A549 (cell line): ENCODE results near the gene PRICKLE1.

Experiments
- CTCF ChIP-seq: fragments of >200 bp; sonication (Bioruptor Twin); formaldehyde crosslinking; IDR thresholded peaks from 3 replicates; pipeline ENCODE4 v1.5.1; 2016
- EHMT2 ChIP-seq: fragments of 200-600 bp; sonication (generic); IDR thresholded peaks from 2 replicates; pipeline ENCODE4 v1.6.1; 2016; ENCODE audit warnings: antibody characterized with exemption, low read depth, mild to moderate bottlenecking, moderate library complexity
- EP300 ChIP-seq, 2 experiments: fragments of >200 bp; sonication (Bioruptor Twin); formaldehyde crosslinking; IDR thresholded peaks; 2 replicates in 1 of 2; 3 replicates in 1 of 2; pipeline ENCODE4 v1.6.1; 2016 to 2017
- FOSL2 ChIP-seq, 2 experiments: fragments of 450-650 bp in 1 of 2; fragments of >200 bp in 1 of 2; sonication (Bioruptor Twin) in 1 of 2; formaldehyde crosslinking; IDR thresholded peaks; 2 replicates each; pipeline versions ENCODE4 v1.5.0 to v1.6.1; 2016 to 2020; ENCODE audit warnings: mild to moderate bottlenecking in 1 of 2, moderate library complexity in 1 of 2
- JUN ChIP-seq, 2 experiments: fragments of >200 bp; sonication (Bioruptor Twin); formaldehyde crosslinking; IDR thresholded peaks; 2 replicates in 1 of 2; 3 replicates in 1 of 2; pipeline ENCODE4 v1.6.1; 2016 to 2017
- JUNB ChIP-seq: fragments of >200 bp; sonication (Bioruptor Twin); formaldehyde crosslinking; IDR thresholded peaks from 2 replicates; pipeline ENCODE4 v1.6.1; 2016
- POLR2A ChIP-seq: IDR thresholded peaks from 2 replicates; pipeline ENCODE4 v1.6.1; 2012; ENCODE audit warnings: mild to moderate bottlenecking, low read length
- RAD21 ChIP-seq, 2 experiments: fragments of >200 bp in 1 of 2; sonication (Bioruptor Twin) in 1 of 2; formaldehyde crosslinking in 1 of 2; IDR thresholded peaks in 1 of 2; conservative IDR thresholded peaks in 1 of 2; 2 replicates in 1 of 2; 3 replicates in 1 of 2; pipeline ENCODE4 v1.6.1; 2012 to 2018; ENCODE audit warnings: inconsistent platforms in 1 of 2
- REST ChIP-seq: fragments of 200-600 bp; sonication (generic); IDR thresholded peaks from 2 replicates; pipeline ENCODE4 v1.6.1; 2016; ENCODE audit warnings: antibody characterized with exemption, mild to moderate bottlenecking, moderate library complexity
- RNF2 ChIP-seq: fragments of 200-600 bp; sonication (generic); IDR thresholded peaks from 2 replicates; pipeline ENCODE4 v1.6.1; 2016; ENCODE audit warnings: low read depth, mild to moderate bottlenecking, antibody characterized with exemption, moderate library complexity, borderline replicate concordance
- ZFP36 ChIP-seq: fragments of 450-650 bp; IDR thresholded peaks from 2 replicates; pipeline ENCODE4 v1.6.1; 2014; ENCODE audit warnings: borderline replicate concordance; ENCODE audit not compliant: partially characterized antibody

GRCh38 chr12:42550800-42551199 is 38.7 kb downstream of the PRICKLE1 start:
- no peak for TF ChIP-seq JUN (IDR thresholded peaks at IDR 0.05)
- TF ChIP-seq JUNB, result no peak
- no peak for TF ChIP-seq EHMT2
- TF ChIP-seq RAD21 (conservative IDR thresholded peaks at IDR 0.05 in 1 of 2, IDR thresholded peaks at IDR 0.05 in 1 of 2), result no peak
- TF ChIP-seq CTCF, result no peak
- no peak for TF ChIP-seq REST
- no peak for TF ChIP-seq FOSL2 (IDR thresholded peaks at IDR 0.05)
- TF ChIP-seq FOSL2 (CRISPR knock-in tag; IDR thresholded peaks at IDR 0.05), result no peak
- no peak for TF ChIP-seq ZFP36
- no peak for TF ChIP-seq EP300 (IDR thresholded peaks at IDR 0.05)
- TF ChIP-seq RNF2, result no peak
- no peak for TF ChIP-seq POLR2A
